HG02642 (cell line): ENCODE measurements around the gene EML4.

Experiments
- ATAC-seq: cut with Tn5 transposase; IDR thresholded peaks from one replicate; pipeline ENCODE4 v1.9.1; 2021; ENCODE audit warnings: mild to moderate bottlenecking; ENCODE audit not compliant: unreplicated experiment, poor library complexity

The EML4 gene

DNA sequence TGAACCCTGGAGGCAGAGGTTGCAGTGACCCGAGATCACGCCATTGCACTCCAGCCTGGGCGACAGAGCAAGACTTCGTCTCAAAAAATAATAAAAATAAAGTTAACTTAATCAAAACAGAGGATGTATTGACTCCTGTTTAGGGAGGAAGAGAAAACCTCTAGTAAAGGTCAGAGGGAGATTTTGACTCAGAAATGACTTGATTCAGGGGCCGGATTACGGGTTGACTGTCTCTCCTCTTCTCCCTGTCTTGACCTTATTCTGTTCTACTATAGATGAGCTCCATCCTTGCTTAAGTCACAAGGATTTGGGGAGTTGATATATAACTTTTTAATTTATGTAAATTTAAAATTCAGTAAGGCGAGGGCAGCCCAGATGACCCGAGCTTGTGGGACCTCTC, 120.9 kb downstream of the EML4 start:
- ATAC-seq, result no peak

GRCh38 chr2:42293019-42293418, 123.9 kb downstream of the EML4 start:
- ATAC-seq, result no peak

DNA sequence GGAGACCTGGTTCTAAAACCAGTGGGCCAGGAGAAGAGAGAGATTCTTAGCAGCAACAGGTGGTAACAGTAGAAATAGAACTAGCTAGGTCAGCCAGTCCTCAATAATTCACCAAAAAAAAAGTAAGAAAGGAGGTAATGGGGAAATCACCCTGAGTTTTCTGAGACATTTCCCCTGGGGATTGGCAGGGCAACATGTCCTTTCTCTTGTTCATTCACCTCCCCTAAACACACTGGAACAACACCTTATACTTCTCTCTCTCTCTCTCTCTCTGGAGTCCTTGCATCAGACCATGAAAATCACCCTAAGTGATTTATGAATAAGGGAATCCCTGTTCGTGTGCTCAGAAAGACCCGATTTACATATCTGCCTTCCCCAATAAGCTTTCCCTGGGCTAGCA, 127.1 kb downstream of the EML4 start:
- peak; percentile 77 for ATAC-seq

- ATAC-seq, result no peak
Measured at GRCh38 chr2:42297322-42297936, 128.3 kb downstream of the EML4 start.

GRCh38 chr2:42298132-42298531, 129.0 kb downstream of the EML4 start:
- no peak for ATAC-seq

DNA sequence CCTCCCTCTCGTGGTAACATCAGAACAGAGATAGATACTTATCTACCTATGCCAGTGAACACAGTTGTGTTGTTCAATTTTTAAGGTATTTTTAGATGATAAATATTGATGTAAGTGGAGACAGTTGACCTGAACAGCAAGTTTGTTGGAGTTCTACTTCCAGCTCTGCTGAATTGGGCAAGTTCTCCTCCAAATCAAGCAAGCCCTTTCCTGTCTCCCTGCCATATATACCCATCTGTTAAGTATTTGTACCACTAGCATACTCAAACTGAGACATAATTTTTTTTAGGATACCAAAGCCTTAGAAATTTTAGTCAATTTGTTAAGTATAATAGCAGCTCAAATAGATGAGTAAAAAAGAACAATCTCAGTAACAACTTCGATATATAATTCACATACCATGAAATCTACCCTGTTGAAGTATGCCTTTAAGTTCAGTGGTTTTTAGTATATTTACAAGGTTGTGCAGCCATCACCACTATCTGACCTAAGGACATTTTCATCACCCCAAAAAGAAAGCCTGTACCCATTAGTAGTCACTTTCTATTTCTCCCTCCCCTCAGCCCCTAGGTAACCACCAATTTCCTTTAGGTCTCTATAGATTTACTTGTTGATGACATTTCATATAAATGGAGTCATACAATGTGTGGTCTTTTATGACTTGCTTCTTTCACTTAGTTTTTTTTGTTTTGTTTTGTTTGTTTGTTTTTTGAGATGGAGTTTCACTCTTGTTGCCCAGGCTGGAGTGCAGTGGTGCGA, 130.0 kb downstream of the EML4 start:
- ATAC-seq, result no peak

GRCh38 chr2:42300527-42300926, 131.4 kb downstream of the EML4 start:
- ATAC-seq, result no peak

GRCh38 chr2:42303252-42303651, 134.1 kb downstream of the EML4 start:
- ATAC-seq, result no peak

DNA sequence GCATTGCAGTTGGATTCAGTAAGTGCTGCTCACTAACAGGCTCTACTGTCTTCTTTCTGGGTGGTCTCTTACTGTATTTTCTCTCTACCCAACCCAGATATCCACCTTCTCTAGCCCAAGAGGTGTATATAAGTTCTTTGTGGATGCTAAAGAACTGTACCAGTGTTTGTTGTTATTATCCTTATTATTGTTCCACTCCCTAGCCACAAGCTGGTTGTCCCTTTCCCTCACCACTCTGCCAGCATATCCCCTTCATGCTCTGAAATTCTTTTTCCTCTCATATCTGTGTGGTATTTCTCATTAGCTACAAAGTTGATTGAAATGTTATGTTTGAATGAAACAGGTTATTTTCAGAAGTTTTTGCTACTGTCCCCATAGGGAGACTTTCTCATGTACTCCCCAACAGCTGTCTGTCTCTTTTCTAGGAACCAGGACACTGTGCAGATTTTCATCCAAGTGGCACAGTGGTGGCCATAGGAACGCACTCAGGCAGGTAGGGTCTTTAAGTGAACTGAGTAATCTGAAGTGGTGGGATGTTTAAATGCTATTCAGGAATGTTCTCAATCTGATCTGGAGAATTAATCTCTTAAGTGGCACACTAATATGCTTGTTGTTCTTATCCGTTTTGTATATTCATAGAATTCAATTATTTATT, 135.0 kb downstream of the EML4 start:
- no peak for ATAC-seq

GRCh38 chr2:42307180-42307579, 138.0 kb downstream of the EML4 start:
- no peak for ATAC-seq

DNA sequence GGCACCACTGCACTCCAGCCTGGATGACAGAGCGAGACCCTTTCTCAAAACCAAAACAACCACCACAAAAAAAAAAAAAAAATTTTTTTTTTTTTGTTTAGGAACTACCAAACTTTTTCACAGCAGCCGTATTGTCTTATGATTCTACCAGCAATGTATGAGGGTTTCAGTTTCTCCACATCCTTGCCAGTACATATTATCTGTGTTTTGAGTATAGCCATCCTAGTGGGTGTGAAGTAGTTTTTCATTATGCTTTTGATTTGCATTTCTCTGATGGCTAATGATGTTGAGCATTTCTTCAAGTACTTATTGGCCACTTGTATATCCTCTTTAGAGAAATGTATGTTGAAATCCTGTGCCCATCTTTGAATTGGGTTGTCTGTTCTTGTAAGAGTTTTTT, 140.2 kb downstream of the EML4 start:
- no peak for ATAC-seq

DNA sequence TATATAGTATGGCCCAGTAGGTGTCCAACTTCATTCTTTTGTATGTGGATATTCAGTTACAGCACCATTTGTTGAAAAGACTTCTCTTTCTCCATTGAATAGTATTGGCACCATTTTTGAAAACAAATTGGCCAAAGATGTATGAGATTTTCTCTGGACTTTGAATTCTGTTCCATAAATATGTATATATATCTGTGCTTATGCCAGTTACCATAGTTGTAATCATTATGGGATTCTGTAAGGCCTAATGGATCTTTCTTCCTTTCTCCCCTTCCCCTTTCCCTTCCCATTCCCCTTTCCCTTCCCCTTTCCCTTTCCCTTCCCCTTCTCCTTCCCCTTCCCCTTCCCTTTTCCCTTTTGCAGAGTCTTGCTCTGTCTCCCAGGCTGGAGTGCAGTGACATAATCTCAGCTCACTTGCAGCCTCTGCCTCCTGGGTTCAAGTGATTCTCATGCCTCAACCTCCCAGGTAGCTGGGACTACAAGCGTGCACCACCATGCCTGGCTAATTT, 140.9 kb downstream of the EML4 start:
- ATAC-seq, result no peak

GRCh38 chr2:42312106-42312505, 143.0 kb downstream of the EML4 start:
- ATAC-seq, result no peak

DNA sequence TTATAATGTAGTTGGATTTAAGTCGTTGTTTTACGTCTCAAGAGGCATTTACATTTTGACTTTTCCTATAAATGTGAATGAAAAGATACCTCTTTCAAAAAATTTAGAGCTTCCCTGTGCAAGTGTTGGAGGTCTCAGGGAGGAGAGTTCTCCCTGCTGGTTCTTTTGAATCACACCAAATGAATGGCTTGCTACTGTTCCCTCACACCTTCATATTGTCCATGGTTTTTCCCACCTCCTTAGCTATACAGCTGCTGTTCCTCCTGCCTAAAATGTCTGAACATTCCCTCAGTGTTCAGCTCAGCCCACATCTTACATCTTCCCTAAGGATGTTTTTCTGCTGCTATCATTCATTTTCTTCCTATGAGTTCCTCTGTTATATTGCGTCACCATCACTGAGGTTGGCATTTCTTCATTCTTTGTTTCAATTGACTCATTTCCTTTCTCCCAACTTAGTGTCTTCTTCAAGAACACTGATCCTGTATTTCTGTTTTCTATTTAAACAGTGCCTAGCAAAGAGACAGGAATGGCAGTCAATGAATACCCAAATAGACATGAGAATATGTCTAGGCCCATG, 145.8 kb downstream of the EML4 start:
- no peak for ATAC-seq

GRCh38 chr2:42315844-42316470, 146.8 kb downstream of the EML4 start:
- no peak for ATAC-seq

DNA sequence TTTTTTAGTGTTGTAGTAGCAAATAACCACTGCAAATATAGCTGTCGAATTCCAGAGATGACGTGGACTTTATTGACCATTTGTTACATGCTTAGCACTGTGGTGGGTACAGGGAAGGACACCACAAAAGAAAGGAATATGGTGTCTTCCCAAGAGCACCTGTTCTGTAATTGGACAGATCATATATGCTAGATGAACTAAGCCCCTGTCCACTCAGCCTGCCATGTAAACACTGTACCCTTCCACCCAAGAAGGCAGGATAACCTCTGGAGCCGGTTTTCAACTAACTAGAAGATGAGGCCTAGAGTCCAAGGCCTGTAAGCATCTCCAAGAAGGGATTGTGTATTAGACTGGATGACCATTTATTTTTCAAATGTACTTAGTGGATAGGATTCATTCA, 147.8 kb downstream of the EML4 start:
- no peak for ATAC-seq

DNA sequence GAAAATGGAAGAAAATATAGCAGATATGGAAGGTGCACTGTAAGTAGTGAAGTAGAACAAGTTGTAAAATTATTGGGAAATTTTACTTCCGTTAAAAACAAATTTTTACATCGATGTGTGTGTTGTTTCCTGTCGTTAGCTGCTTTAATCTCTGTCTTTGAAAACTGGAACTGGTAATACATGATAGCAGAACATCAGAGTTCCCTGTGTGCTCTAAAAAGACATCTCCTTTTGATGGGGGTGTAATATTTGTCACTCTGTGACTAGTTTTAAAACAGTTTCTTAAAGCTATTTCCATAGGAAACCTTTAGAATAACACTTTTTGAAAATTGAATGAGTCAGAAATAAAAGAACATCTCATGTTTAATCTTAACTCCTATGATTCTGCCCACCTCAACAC, 148.3 kb downstream of the EML4 start:
- ATAC-seq, result no peak

GRCh38 chr2:42317945-42318344, 148.8 kb downstream of the EML4 start:
- no peak for ATAC-seq

DNA sequence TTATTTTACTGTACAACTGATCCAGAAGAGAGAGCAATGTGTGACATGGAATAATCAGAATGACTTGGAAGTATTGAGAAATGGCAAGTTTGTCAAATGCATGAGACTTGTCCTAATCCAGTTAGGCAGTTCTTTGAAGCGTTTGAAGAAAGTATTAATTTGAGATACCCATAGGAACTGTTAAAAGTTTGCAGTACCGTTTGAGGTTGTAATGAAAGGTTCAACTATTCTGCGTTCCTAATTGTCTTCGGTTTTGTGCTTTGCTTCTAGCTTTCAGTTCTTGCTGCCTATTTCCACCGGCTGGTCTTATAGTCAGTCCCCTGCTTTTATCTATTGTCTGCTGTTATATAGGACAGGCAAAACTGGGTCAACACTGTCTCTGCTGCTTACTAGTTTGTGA, 150.1 kb downstream of the EML4 start:
- ATAC-seq, result no peak

GRCh38 chr2:42321452-42322064, 152.4 kb downstream of the EML4 start:
- ATAC-seq, result no peak
